ENCODE data around the gene PPHLN1.

DNA sequence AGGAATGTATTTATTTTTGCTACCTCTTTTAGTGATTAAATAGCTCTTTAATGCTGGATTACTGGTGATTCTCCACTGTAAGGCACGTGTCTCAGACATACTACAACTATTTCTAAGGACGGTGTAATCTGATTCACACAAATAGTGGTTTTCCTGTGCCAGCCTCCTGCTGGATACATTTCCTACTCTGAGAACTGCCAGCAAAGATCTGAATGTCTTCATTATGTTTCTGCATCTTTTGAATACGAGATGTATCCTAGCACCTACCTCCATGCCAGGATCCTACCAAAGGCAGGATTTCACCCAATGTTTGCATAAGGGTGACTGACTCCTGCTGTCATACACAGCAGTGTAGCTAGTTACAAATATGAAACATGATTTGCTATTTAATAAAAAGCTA is 143.0 kb downstream of the PPHLN1 start:
- TF ChIP-seq, protein P1, sequence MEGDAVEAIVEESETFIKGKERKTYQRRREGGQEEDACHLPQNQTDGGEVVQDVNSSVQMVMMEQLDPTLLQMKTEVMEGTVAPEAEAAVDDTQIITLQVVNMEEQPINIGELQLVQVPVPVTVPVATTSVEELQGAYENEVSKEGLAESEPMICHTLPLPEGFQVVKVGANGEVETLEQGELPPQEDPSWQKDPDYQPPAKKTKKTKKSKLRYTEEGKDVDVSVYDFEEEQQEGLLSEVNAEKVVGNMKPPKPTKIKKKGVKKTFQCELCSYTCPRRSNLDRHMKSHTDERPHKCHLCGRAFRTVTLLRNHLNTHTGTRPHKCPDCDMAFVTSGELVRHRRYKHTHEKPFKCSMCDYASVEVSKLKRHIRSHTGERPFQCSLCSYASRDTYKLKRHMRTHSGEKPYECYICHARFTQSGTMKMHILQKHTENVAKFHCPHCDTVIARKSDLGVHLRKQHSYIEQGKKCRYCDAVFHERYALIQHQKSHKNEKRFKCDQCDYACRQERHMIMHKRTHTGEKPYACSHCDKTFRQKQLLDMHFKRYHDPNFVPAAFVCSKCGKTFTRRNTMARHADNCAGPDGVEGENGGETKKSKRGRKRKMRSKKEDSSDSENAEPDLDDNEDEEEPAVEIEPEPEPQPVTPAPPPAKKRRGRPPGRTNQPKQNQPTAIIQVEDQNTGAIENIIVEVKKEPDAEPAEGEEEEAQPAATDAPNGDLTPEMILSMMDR (IDR thresholded peaks at IDR 0.05), result no peak
- TF ChIP-seq POLR2A (IDR thresholded peaks at IDR 0.05), result no peak
